HCT116 (cell line): ENCODE measurements around the gene HOXB9. TPM values are rescaled to one million over a fixed set of nuclear protein-coding genes. Genes with fewer than 3 reads are reported as not detected.

Experiments
- ATAC-seq: fragments of 200-7000 bp; cut with Tn5 transposase; 2 replicates; pipeline ENCODE4 v1.9.1; 2020; ENCODE audit warnings: mild to moderate bottlenecking, moderate library complexity
- BruUV-seq: library from RNA; stranded (reverse); fragments of 400-500 nt; replicated peaks from 2 replicates; lab custom pipeline; 2021; lab: Mats Ljungman, UMichigan
- CTCF ChIA-PET: fragments of 300-600 bp; sonication (Branson Sonifier 250); formaldehyde crosslinking; loops from one replicate; lab custom pipeline; 2021; ENCODE audit warnings: antibody characterized with exemption; lab: Charles Lee
- POLR2A ChIA-PET: fragments of 300-600, 350-600 bp; sonication (Branson Sonifier 250); formaldehyde crosslinking; loops from one replicate; lab custom pipeline; 2021; ENCODE audit warnings: antibody characterized with exemption; lab: Charles Lee
- RAD21 ChIA-PET, 2 experiments: fragments of 300-600 bp; sonication (Branson Sonifier 250); formaldehyde crosslinking; loops; one replicate each; lab custom pipeline; 2023; ENCODE audit warnings: low total read pairs in 2 of 2; ENCODE audit not compliant: uncharacterized antibody in 2 of 2, unreplicated experiment in 2 of 2, low non-redundant PET in 1 of 2; lab: Charles Lee
- DNase-seq: peaks from one replicate; pipeline ENCODE4 v3.0.0-alpha.2; 2010; ENCODE audit warnings: low read depth, low spot score
- H2AFZ ChIP-seq: fragments of 200-600 bp; shearing (Covaris generic), sonication (generic); 2 replicates; pipeline ENCODE4 v1.6.1; 2017; ENCODE audit warnings: low read depth, mixed run types, mixed read lengths, antibody characterized with exemption, low read length; ENCODE audit not compliant: poor library complexity, severe bottlenecking
- H3K27ac ChIP-seq: 2 replicates; pipeline ENCODE4 v1.5.1; 2012; ENCODE audit warnings: low read depth, low read length
- H3K27me3 ChIP-seq: fragments of 200-600 bp; sonication (generic); 2 replicates; pipeline ENCODE4 v1.6.1; 2016; ENCODE audit warnings: mixed run types, low read length, mixed read lengths; ENCODE audit not compliant: insufficient read depth
- H3K36me3 ChIP-seq, 2 experiments: fragments of 200-500 bp in 1 of 2; fragments of 200-600 bp in 1 of 2; sonication (Bioruptor generic) in 1 of 2; sonication (generic) in 1 of 2; 2 replicates each; pipeline versions ENCODE4 v1.5.1 to v1.6.1; 2014 to 2016; ENCODE audit warnings: low read length in 2 of 2, inconsistent platforms in 1 of 2, mixed read lengths in 1 of 2, mixed run types in 1 of 2; ENCODE audit not compliant: insufficient read depth in 2 of 2, control insufficient read depth in 1 of 2
- H3K4me1 ChIP-seq, 2 experiments: fragments of 200-600 bp in 1 of 2; sonication (generic) in 1 of 2; 2 replicates each; pipeline versions ENCODE4 v1.5.1 to v1.6.1; 2012 to 2017; ENCODE audit warnings: low read length in 2 of 2, inconsistent platforms in 1 of 2, mild to moderate bottlenecking in 1 of 2, mixed read lengths in 1 of 2, mixed run types in 1 of 2, moderate library complexity in 1 of 2; ENCODE audit not compliant: insufficient read depth in 2 of 2, control insufficient read depth in 1 of 2
- H3K4me2 ChIP-seq: fragments of 200-600 bp; sonication (generic); 2 replicates; pipeline ENCODE4 v1.6.1; 2017; ENCODE audit warnings: mixed run types, low read length, mixed read lengths
- H3K4me3 ChIP-seq, 2 experiments: fragments of 200-600 bp in 1 of 2; sonication (generic) in 1 of 2; replicated peaks in 1 of 2; 2 replicates each; pipeline ENCODE4 v1.5.1; 2011 to 2016; ENCODE audit warnings: low read length in 2 of 2, control low read depth in 1 of 2, low read depth in 1 of 2, mild to moderate bottlenecking in 1 of 2, mixed read lengths in 1 of 2, mixed run types in 1 of 2
- H3K79me2 ChIP-seq: fragments of 200-600 bp; sonication (generic); 2 replicates; pipeline ENCODE4 v1.6.1; 2017; ENCODE audit warnings: mild to moderate bottlenecking, mixed run types, low read length, moderate library complexity, mixed read lengths; ENCODE audit not compliant: insufficient read depth
- H3K9ac ChIP-seq: fragments of 200-600 bp; sonication (generic); 2 replicates; pipeline ENCODE4 v1.6.1; 2016; ENCODE audit warnings: low read length, mixed read lengths
- H3K9me2 ChIP-seq: fragments of 200-600 bp; sonication (generic), shearing (Covaris generic); 2 replicates; pipeline ENCODE4 v1.6.1; 2017; ENCODE audit warnings: mixed run types, mild to moderate bottlenecking, moderate library complexity; ENCODE audit not compliant: insufficient read depth
- H3K9me3 ChIP-seq, 2 experiments: fragments of 200-500 bp in 1 of 2; fragments of 200-600 bp in 1 of 2; sonication (Bioruptor generic) in 1 of 2; sonication (generic) in 1 of 2; 2 replicates each; pipeline ENCODE4 v1.6.1; 2014 to 2017; ENCODE audit warnings: low read length in 2 of 2, mixed read lengths in 2 of 2, inconsistent platforms in 1 of 2, low read depth in 1 of 2, mild to moderate bottlenecking in 1 of 2, mixed run types in 1 of 2, moderate library complexity in 1 of 2; ENCODE audit not compliant: control insufficient read depth in 1 of 2, insufficient read depth in 1 of 2
- H4K20me1 ChIP-seq: fragments of 200-600 bp; sonication (generic), shearing (Covaris generic); 2 replicates; pipeline ENCODE4 v1.6.1; 2017; ENCODE audit warnings: mixed run types, mild to moderate bottlenecking, moderate library complexity; ENCODE audit not compliant: insufficient read depth
- CEBPB ChIP-seq: IDR thresholded peaks from 2 replicates; pipeline ENCODE4 v1.6.1; 2012; ENCODE audit warnings: low read depth
- FOSL1 ChIP-seq: IDR thresholded peaks from 2 replicates; pipeline ENCODE4 v1.6.1; 2012; ENCODE audit warnings: low read depth
- JUND ChIP-seq: IDR thresholded peaks from 2 replicates; pipeline ENCODE4 v1.6.1; 2012
- POLR2A ChIP-seq: IDR thresholded peaks from 2 replicates; pipeline ENCODE4 v1.7.0; 2011; ENCODE audit warnings: borderline replicate concordance; ENCODE audit not compliant: insufficient read depth, insufficient read length; ENCODE audit errors: extremely low read depth
- POLR2AphosphoS5 ChIP-seq: IDR thresholded peaks from 2 replicates; pipeline ENCODE4 v1.6.1; 2011; ENCODE audit warnings: mild to moderate bottlenecking, low read depth, low read length, moderate library complexity
- SIN3A ChIP-seq: IDR thresholded peaks from 2 replicates; pipeline ENCODE4 v1.6.1; 2012; ENCODE audit warnings: low read depth
- SRF ChIP-seq: IDR thresholded peaks from 2 replicates; pipeline ENCODE4 v1.6.1; 2012; ENCODE audit warnings: low read depth
- ZFX ChIP-seq: fragments of 450-650 bp; IDR thresholded peaks from 2 replicates; pipeline ENCODE4 v1.6.1; 2017
- ZNF274 ChIP-seq: fragments of 200-500 bp; sonication (Bioruptor generic); IDR thresholded peaks from 2 replicates; pipeline ENCODE4 v1.6.1; 2014; ENCODE audit warnings: mild to moderate bottlenecking, low read depth, low read length, inconsistent platforms
- intact Hi-C: fragments of 100-400 bp; cut with micrococcal nuclease; formaldehyde crosslinking; loops from 2 replicates; pipeline ENCODE4 v1.10.0; 2022
- total RNA-seq: library from RNA; stranded (reverse); gene quantifications from one replicate; pipeline ENCODE4 v1.2.1, GENCODE V29; 2021; ENCODE audit not compliant: unreplicated experiment
- TF ChIP-seq, protein P1 (sequence below): IDR thresholded peaks from 2 replicates; pipeline ENCODE4 v1.6.1; 2012

The HOXB9 gene
- total RNA-seq, 1 experiment from 2014 or later = 40.1 TPM

DNA sequence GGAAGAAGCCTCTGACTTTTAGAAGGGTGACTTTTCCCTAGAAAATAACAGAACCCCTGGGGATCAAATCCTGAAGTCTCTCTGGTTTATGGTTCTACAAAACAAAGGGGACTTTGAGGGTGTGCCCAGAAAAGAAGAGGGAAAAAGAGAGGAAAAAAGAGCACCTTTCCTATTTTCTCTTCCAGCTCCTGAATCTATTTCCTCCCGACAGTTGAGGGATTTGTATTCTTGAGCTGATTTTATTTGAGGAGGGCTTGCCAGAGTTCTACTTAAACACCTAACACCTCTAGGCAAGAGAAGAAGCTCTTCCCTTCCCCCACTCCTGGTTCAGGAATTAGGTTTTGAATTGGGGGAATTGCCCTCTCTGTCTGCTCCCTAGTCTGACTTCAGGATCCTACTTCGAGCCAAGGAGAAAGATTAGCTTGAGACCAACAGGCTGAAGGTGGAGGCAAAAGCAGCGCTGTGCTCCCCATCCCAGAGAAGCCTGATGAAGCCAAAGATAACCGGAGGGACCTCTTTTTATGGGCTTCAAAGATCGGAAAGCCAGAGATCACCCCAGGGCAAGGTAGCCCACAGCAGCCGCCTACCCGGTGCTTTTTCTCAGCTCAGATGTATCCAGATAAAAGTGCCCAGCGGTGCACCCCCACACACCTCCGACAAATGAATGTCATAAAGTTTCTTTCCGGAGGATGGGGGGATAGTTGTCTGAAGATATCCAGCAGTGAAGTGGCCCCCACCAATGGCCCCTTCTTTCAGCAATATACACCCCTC lies 36.9 kb downstream of the HOXB9 start:
- BruUV-seq = no TSS peak
- no peak overlapping the region for H3K9ac ChIP-seq
- DNase-seq (no peak), ATAC-seq (no peak)
- H3K4me1 ChIP-seq = peaks cover 12 to 52% of the 10 kb centered on the region in 2 experiments
- H3K9me2 ChIP-seq = no peaks in the 10 kb centered on the region
- H3K36me3 ChIP-seq = peaks cover 3 to 8% of the 10 kb centered on the region in 2 experiments; a peak in 3 of 4 replicates
- ChIA-PET CTCF (interaction anchor here (1.3 to 2.0 kb wide), 6 partner anchors 29 to 562 kb away, joined by 3 to 9 read pairs (median 4); no protein-coding TSS in a partner anchor), POLR2A (interaction anchor here (0.7 kb wide), 1 partner anchor 21 kb away, joined by 3 read pairs; no protein-coding TSS in a partner anchor), RAD21 (interaction anchor here in 1 of 2 experiments (1.0 kb wide), 2 partner anchors 253 to 330 kb away, joined by 3 read pairs; no protein-coding TSS in a partner anchor)
- no peaks in the 10 kb centered on the region for H4K20me1 ChIP-seq
- peak overlapping the region; percentile 91 for H3K27ac ChIP-seq
- no peak overlapping the region for H3K4me3 ChIP-seq
- intact Hi-C loops = no loop called here
- no peaks in the 10 kb centered on the region for H3K9me3 ChIP-seq
- no peaks in the 10 kb centered on the region for H3K27me3 ChIP-seq
- H3K4me2 ChIP-seq = no peak overlapping the region
- no peak overlapping the region for H2AFZ ChIP-seq
- TF ChIP-seq POLR2AphosphoS5 (no peak), SIN3A (no peak), POLR2A (no peak), CEBPB (no peak), JUND (no peak), FOSL1 (no peak), ZFX (no peak), SRF (no peak), ZNF274 (no peak)
- TF ChIP-seq, protein P1, sequence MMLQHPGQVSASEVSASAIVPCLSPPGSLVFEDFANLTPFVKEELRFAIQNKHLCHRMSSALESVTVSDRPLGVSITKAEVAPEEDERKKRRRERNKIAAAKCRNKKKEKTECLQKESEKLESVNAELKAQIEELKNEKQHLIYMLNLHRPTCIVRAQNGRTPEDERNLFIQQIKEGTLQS = no peak
- H3K79me2 ChIP-seq = peaks cover 54% of the 10 kb centered on the region
